Prostate gland (tissue), 2 donors: ENCODE results near the gene REM2. TPM values are rescaled to one million over a fixed set of nuclear protein-coding genes. Genes with fewer than 3 reads are reported as not detected.

Experiments used
- DNase-seq: peaks from one replicate; pipeline ENCODE4 v3.0.0-alpha.2; 2019; ENCODE audit warnings: low spot score
- H3K27ac ChIP-seq, 2 donors: fragments of 200-600 bp; sonication (generic); 2 replicates each; pipeline ENCODE4 v1.5.1; 2017 to 2019
- H3K27me3 ChIP-seq: fragments of 200-600 bp; sonication (generic); replicated peaks from 2 replicates; pipeline ENCODE4 v1.5.1; 2019; ENCODE audit not compliant: insufficient read depth
- H3K36me3 ChIP-seq, 2 donors: fragments of 200-600 bp; sonication (generic); 1 replicate in 1 of 2; 2 replicates in 1 of 2; pipeline versions ENCODE4 v1.5.1 to v1.8.1; 2017 to 2019
- H3K4me1 ChIP-seq: fragments of 200-600 bp; sonication (generic); replicated peaks from 2 replicates; pipeline ENCODE4 v1.5.1; 2019
- H3K4me3 ChIP-seq, 2 donors: fragments of 200-600 bp; sonication (generic); 2 replicates each; pipeline ENCODE4 v1.5.1; 2017 to 2019
- H3K9me3 ChIP-seq: fragments of 200-600 bp; sonication (generic); 2 replicates; pipeline ENCODE4 v1.5.1; 2017
- POLR2A ChIP-seq: fragments of 450-650 bp; IDR thresholded peaks from one replicate; pipeline ENCODE4 v1.6.1; 2016; ENCODE audit warnings: antibody characterized with exemption, mild to moderate bottlenecking
- POLR2AphosphoS5 ChIP-seq: sonication (generic); formaldehyde crosslinking; IDR thresholded peaks from one replicate; pipeline ENCODE4 v1.6.1; 2017; ENCODE audit warnings: antibody characterized with exemption
- WGBS: methylation state at CpG from one replicate; pipeline ENCODE4 v1.1.5; 2018; 5-methylcytosine and 5-hydroxymethylcytosine counted together
- intact Hi-C: fragments of 100-400 bp; cut with DNase I; formaldehyde crosslinking; loops from one replicate; pipeline ENCODE4 v1.14.2; 2022
- small RNA-seq, 2 donors: library from RNA; depleted of rRNA; stranded (forward); fragments of <200 nt; gene quantifications; one replicate each; pipeline ENCODE3, GENCODE V24; 2016
- total RNA-seq, 2 donors: library from RNA; depleted of rRNA; stranded (reverse); fragments of >200 nt; gene quantifications; one replicate each; pipeline ENCODE4 v1.1.0, GENCODE V29; 2016
- TF ChIP-seq, protein P1 (sequence below), 4 experiments: fragments of 200-600 bp in 2 of 4; fragments of 450-650 bp in 2 of 4; sonication (generic) in 2 of 4; IDR thresholded peaks; 1 replicate in 3 of 4; 2 replicates in 1 of 4; pipeline ENCODE4 v1.5.1; 2016 to 2019; ENCODE audit warnings: antibody characterized with exemption in 4 of 4, mild to moderate bottlenecking in 2 of 4, moderate library complexity in 2 of 4

Gene REM2
- total RNA-seq, 2 donors from 2014 or later = 0.62 to 1.0 TPM

DNA sequence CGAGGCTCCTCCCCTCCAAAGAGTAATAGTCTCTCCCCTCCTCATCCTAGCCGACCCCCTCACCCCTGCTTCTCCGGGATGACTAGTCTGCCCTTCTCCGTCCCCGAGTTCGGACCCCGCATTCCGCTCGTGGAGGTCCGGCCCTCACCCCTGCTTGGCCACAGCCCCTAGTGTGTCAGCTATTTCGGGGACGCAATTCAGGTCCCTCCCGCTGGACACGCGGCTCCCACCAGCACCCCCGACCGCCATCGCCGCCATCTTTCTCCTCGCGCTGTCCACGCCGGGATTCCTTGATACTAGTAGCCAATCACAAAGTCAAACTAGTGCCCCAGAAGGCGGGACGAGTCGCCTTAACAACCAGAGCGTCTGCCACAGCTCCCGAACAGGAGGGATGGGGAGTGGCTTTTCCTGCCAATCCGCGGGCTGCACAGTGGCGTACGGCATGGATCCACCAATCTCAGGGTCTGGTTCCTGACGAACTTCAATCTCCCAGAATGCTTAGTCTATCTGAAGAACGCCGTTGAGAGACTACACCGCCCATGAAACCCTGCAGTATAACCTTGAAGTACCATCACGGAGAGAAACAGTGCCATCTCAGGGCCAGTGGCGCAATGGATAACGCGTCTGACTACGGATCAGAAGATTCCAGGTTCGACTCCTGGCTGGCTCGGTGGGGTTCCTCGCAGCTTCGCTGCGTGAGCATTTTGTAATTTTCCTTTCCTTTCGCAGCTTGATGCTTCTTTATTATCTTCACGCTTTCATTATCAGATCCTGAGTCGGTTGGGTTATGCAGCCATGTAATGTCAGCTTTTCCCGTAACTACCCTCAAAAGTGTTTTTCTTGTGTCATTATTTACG lies 46.3 kb downstream of the REM2 start, which contains the start of gene PRMT5:
Gene PRMT5, minus strand, starts transcription at position 273 of the 857 bp plus-strand sequence. Its CDS starts 15 bp downstream, at position 258.
- H3K27ac ChIP-seq = peak within 1 kb of the TSS; percentile 86 to 93
- peaks cover 0 to 2% of the 10 kb centered on the region in 2 donors for H3K36me3 ChIP-seq
- no peaks in the 10 kb centered on the region for H3K9me3 ChIP-seq
- peak; percentile 99 for DNase-seq
- H3K27me3 ChIP-seq = no peaks in the 10 kb centered on the region
- TF ChIP-seq POLR2A = peak; percentile 89
- peak; percentile 99 for TF ChIP-seq POLR2AphosphoS5
- TF ChIP-seq, protein P1, sequence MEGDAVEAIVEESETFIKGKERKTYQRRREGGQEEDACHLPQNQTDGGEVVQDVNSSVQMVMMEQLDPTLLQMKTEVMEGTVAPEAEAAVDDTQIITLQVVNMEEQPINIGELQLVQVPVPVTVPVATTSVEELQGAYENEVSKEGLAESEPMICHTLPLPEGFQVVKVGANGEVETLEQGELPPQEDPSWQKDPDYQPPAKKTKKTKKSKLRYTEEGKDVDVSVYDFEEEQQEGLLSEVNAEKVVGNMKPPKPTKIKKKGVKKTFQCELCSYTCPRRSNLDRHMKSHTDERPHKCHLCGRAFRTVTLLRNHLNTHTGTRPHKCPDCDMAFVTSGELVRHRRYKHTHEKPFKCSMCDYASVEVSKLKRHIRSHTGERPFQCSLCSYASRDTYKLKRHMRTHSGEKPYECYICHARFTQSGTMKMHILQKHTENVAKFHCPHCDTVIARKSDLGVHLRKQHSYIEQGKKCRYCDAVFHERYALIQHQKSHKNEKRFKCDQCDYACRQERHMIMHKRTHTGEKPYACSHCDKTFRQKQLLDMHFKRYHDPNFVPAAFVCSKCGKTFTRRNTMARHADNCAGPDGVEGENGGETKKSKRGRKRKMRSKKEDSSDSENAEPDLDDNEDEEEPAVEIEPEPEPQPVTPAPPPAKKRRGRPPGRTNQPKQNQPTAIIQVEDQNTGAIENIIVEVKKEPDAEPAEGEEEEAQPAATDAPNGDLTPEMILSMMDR (IDR thresholded peaks at IDR 0.05) = peak in 2 of 4 experiments; percentile 4 to 6
- peak within 1 kb of the TSS; percentile 83 to 96 for H3K4me3 ChIP-seq
- under 1% methylated on average over 51 of the region's 51 CpGs for WGBS
- peaks cover 12% of the 10 kb centered on the region for H3K4me1 ChIP-seq
- intact Hi-C loops = no loop called here

DNA sequence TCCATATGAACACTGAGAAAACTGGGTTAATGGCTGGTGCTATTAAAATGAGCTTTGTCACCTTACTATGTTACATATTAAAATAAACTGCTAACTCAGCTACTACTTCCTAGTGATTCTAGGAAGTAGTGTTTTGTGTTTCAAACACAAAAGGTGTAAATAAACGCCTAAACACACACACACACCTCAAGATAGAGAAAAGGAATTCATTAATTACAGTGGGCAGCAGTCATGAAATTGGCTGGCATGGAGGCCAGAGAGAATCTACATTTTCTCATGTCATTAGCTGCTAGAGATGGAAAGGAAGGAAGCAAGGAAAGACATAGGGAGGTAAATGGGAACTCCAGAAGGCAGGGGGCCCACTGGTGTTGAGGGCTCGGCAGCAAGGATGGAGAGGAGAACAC lies 46.9 kb downstream of the REM2 start:
- Histone ChIP-seq H3K4me3 (peak overlapping the region; percentile 27 to 29), H3K9me3 (no peaks in the 10 kb centered on the region), H3K4me1 (peaks cover 12% of the 10 kb centered on the region), H3K27me3 (no peaks in the 10 kb centered on the region), H3K36me3 (no peaks in the 10 kb centered on the region), H3K27ac (peak overlapping the region; percentile 82 to 83)
- intact Hi-C loops = loop anchor here (2.0 kb wide), 1 partner anchor 53 kb away; the partner anchor contains the start of gene AJUBA
- DNase-seq = peak; percentile 15
- 6% methylated on average over 2 of the region's 2 CpGs for WGBS
- TF ChIP-seq, protein P1 (IDR thresholded peaks at IDR 0.05) = no peak
- TF ChIP-seq POLR2A = no peak
- TF ChIP-seq POLR2AphosphoS5 = no peak

DNA sequence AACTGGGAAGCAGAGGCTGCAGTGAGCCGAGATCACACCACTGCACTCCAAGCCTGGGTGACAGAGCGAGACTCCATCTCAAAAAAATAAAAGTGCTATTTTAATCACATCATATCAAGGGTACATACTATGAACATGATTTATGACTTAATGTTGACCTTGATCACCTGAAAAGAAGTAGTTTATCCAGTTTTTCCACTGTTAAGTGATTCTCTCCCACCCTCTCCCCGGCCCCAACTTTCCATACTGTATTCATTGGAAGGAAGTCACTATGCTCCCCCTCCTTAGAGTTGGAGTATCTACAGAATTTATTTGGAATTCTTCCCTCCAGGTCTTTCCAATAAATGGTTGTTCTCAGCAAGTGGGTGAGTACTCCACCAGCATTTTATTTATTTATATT lies 49.1 kb downstream of the REM2 start:
- H3K9me3 ChIP-seq = no peaks in the 10 kb centered on the region
- H3K36me3 ChIP-seq = no peaks in the 10 kb centered on the region
- no peak overlapping the region for H3K27ac ChIP-seq
- WGBS = 63% methylated on average over 3 of the region's 3 CpGs
- no peaks in the 10 kb centered on the region for H3K27me3 ChIP-seq
- intact Hi-C loops = no loop called here
- H3K4me3 ChIP-seq = no peak overlapping the region
- TF ChIP-seq POLR2AphosphoS5 (no peak), POLR2A (no peak)
- TF ChIP-seq, protein P1 (IDR thresholded peaks at IDR 0.05) = no peak
- peaks cover 12% of the 10 kb centered on the region for H3K4me1 ChIP-seq
- DNase-seq = no peak

DNA sequence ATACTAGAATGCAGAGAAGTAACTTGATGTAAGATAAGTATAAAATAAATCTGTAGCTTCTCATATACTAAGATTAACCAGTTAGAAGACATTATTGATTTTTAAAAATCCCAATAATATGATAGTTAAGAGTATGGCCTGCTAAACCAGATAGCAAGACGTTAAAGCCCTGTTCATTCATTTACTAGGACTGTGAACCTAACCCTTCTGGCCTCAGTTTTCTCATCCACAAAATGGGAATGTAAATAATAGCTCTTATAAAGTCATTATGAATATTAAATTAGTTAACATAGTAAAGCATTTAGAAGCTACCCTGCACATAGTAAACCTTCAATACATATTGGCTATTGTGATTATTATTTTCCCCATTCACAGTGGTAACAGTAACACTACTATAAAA lies 52.1 kb downstream of the REM2 start:
- Histone ChIP-seq H3K27me3 (no peaks in the 10 kb centered on the region), H3K4me1 (no peaks in the 10 kb centered on the region), H3K9me3 (no peaks in the 10 kb centered on the region), H3K27ac (no peak overlapping the region), H3K4me3 (no peak overlapping the region), H3K36me3 (no peaks in the 10 kb centered on the region)
- intact Hi-C loops = no loop called here
- no peak for DNase-seq
- TF ChIP-seq POLR2A (no peak), POLR2AphosphoS5 (no peak)
- TF ChIP-seq, protein P1 (IDR thresholded peaks at IDR 0.05) = no peak
- WGBS = 86% methylated on average over 1 of the region's 1 CpG

Small RNAs within 50 kb of the gene (small RNA-seq; reads per million reads assigned to genes)
- 0 reads per million in 2 donors for gene RF00019

Other genes starting within 250 kb of the REM2 start
- gene OR6J1, start 238.9 kb upstream of the REM2 start, total RNA-seq = not detected
- 10 to 100 TPM; 65.2 to 81.9 TPM for gene OXA1L, start 116.5 kb upstream of the REM2 start, total RNA-seq
- gene SLC7A7, start 67.8 kb upstream of the REM2 start, total RNA-seq = 1 to 10 TPM; 4.6 to 8.1 TPM
- 100 to 1,000 TPM in 1 of 2 donors, 10 to 100 TPM in 1; 54.5 to 195 TPM for gene MRPL52, start 53.3 kb upstream of the REM2 start, total RNA-seq
- gene MMP14, start 46.6 kb upstream of the REM2 start, total RNA-seq = 10 to 100 TPM; 64.9 to 90.4 TPM
- gene LRP10, start 11.5 kb upstream of the REM2 start, total RNA-seq = 100 to 1,000 TPM; 124 to 150 TPM
- gene RBM23, start 35.9 kb downstream of the REM2 start, total RNA-seq = 100 to 1,000 TPM; 170 to 463 TPM
- 10 to 100 TPM; 65.0 to 71.0 TPM for gene PRMT5, start 46.2 kb downstream of the REM2 start, total RNA-seq
- 10 to 100 TPM; 39.8 to 53.3 TPM for gene HAUS4, start 73.9 kb downstream of the REM2 start, total RNA-seq
- 10 to 100 TPM; 21.0 to 27.9 TPM for gene AJUBA, start 99.3 kb downstream of the REM2 start, total RNA-seq
- gene C14orf93, start 126.9 kb downstream of the REM2 start, total RNA-seq = 10 to 100 TPM; 15.1 to 17.6 TPM
- 100 to 1,000 TPM; 124 to 152 TPM for gene PSMB5, start 151.7 kb downstream of the REM2 start, total RNA-seq
- not detected for gene PSMB11, start 159.0 kb downstream of the REM2 start, total RNA-seq
- 1 to 10 TPM; 4.0 to 7.2 TPM for gene CDH24, start 174.3 kb downstream of the REM2 start, total RNA-seq
- 100 to 1,000 TPM in 1 of 2 donors, 10 to 100 TPM in 1; 86.6 to 168 TPM for gene ACIN1, start 211.9 kb downstream of the REM2 start, total RNA-seq
- 10 to 100 TPM; 20.3 to 32.3 TPM for gene C14orf119, start 212.3 kb downstream of the REM2 start, total RNA-seq
- gene CIROP, start 221.8 kb downstream of the REM2 start, total RNA-seq = not detected
- not detected for gene CEBPE, start 236.0 kb downstream of the REM2 start, total RNA-seq